IMR-90 (cell line): ENCODE measurements around the gene FAM3D. TPM values are rescaled to one million over a fixed set of nuclear protein-coding genes. Genes with fewer than 3 reads are reported as not detected.

Source experiments
- ATAC-seq: fragments of 200-7000 bp; cut with Tn5 transposase; 2 replicates; pipeline ENCODE4 v1.9.1; 2020; ENCODE audit warnings: low read depth, mild to moderate bottlenecking, moderate library complexity
- BruUV-seq: library from RNA; stranded (reverse); fragments of 400-500 nt; replicated peaks from 2 replicates; lab custom pipeline; 2021; lab: Mats Ljungman, UMichigan
- CTCF ChIA-PET: fragments of 300-600 bp; formaldehyde crosslinking; extraction: SDS; loops from one replicate; lab custom pipeline; 2021; ENCODE audit warnings: antibody characterized with exemption; lab: Yijun Ruan, JAX
- POLR2A ChIA-PET: fragments of 300-600 bp; sonication (Branson Sonifier 250); formaldehyde crosslinking; loops from one replicate; lab custom pipeline; 2022; ENCODE audit warnings: antibody characterized with exemption; ENCODE audit not compliant: unreplicated experiment; lab: Charles Lee
- DNase-seq: peaks from one replicate; pipeline ENCODE4 v3.0.0; 2013
- H2AFZ ChIP-seq: replicated peaks from 2 replicates; pipeline ENCODE3; 2013; ENCODE audit warnings: low read length, mild to moderate bottlenecking; ENCODE audit not compliant: poor library complexity
- H2AK5ac ChIP-seq: 2 replicates; pipeline ENCODE4 v1.6.1; 2013; ENCODE audit warnings: low read depth, low read length, inconsistent platforms
- H2AK9ac ChIP-seq: replicated peaks from 2 replicates; pipeline ENCODE3; 2013; ENCODE audit warnings: mild to moderate bottlenecking, low read depth, low read length, moderate library complexity; ENCODE audit not compliant: poor library complexity
- H2BK120ac ChIP-seq: 2 replicates; pipeline ENCODE4 v1.6.1; 2013; ENCODE audit warnings: low read depth, low read length, inconsistent platforms
- H2BK15ac ChIP-seq: 3 replicates; pipeline ENCODE4 v1.6.1; 2013; ENCODE audit warnings: low read depth, low read length, inconsistent platforms
- H2BK20ac ChIP-seq: 2 replicates; pipeline ENCODE4 v1.6.1; 2013; ENCODE audit warnings: low read depth, mild to moderate bottlenecking, inconsistent platforms, low read length, moderate library complexity
- H2BK5ac ChIP-seq: 2 replicates; pipeline ENCODE4 v1.6.1; 2013; ENCODE audit warnings: mild to moderate bottlenecking, low read depth, low read length, inconsistent platforms; ENCODE audit not compliant: poor library complexity, severe bottlenecking
- H3K14ac ChIP-seq: replicated peaks from 2 replicates; pipeline ENCODE4 v1.6.1; 2013; ENCODE audit warnings: low read depth, low read length, inconsistent platforms
- H3K18ac ChIP-seq: 2 replicates; pipeline ENCODE4 v1.6.1; 2013; ENCODE audit warnings: low read depth, low read length, control low read depth
- H3K23ac ChIP-seq: 2 replicates; pipeline ENCODE4 v1.6.1; 2013; ENCODE audit warnings: low read depth, low read length, inconsistent platforms
- H3K27ac ChIP-seq: 2 replicates; pipeline ENCODE4 v1.5.1; 2013; ENCODE audit warnings: mild to moderate bottlenecking, control low read depth, low read length; ENCODE audit not compliant: insufficient read depth
- H3K27me3 ChIP-seq: 2 replicates; pipeline ENCODE4 v1.6.1; 2013; ENCODE audit warnings: low read length; ENCODE audit not compliant: control insufficient read depth, insufficient read depth
- H3K36me3 ChIP-seq: 2 replicates; pipeline ENCODE4 v1.6.1; 2013; ENCODE audit warnings: low read length, mixed read lengths; ENCODE audit not compliant: control insufficient read depth, insufficient read depth
- H3K4ac ChIP-seq: 2 replicates; pipeline ENCODE4 v1.6.1; 2013; ENCODE audit warnings: low read depth, low read length, inconsistent platforms
- H3K4me1 ChIP-seq: 2 replicates; pipeline ENCODE4 v1.6.1; 2013; ENCODE audit warnings: low read length, mixed read lengths; ENCODE audit not compliant: control insufficient read depth, insufficient read depth
- H3K4me2 ChIP-seq: 2 replicates; pipeline ENCODE4 v1.6.1; 2013; ENCODE audit warnings: low read depth, mild to moderate bottlenecking, control low read depth, low read length, moderate library complexity
- H3K4me3 ChIP-seq: 2 replicates; pipeline ENCODE4 v1.5.1; 2013; ENCODE audit warnings: low read depth, mild to moderate bottlenecking, control low read depth, low read length, moderate library complexity; ENCODE audit not compliant: insufficient read depth
- H3K56ac ChIP-seq: 2 replicates; pipeline ENCODE4 v1.6.1; 2013; ENCODE audit warnings: low read length, inconsistent platforms; ENCODE audit not compliant: insufficient read depth; ENCODE audit errors: extremely low read depth
- H3K79me1 ChIP-seq, 2 experiments: 2 replicates each; pipeline ENCODE4 v1.6.1; 2013; ENCODE audit warnings: low read length in 2 of 2, inconsistent platforms in 1 of 2, low read depth in 1 of 2
- H3K9ac ChIP-seq: 2 replicates; pipeline ENCODE4 v1.6.1; 2013; ENCODE audit warnings: low read depth, low read length, control low read depth
- H3K9me1 ChIP-seq: 2 replicates; pipeline ENCODE4 v1.6.1; 2013; ENCODE audit warnings: low read length, inconsistent platforms; ENCODE audit not compliant: insufficient read depth
- H3K9me3 ChIP-seq: 2 replicates; pipeline ENCODE4 v1.6.1; 2013; ENCODE audit warnings: low read length; ENCODE audit not compliant: control insufficient read depth, insufficient read depth
- H4K20me1 ChIP-seq: 2 replicates; pipeline ENCODE4 v1.6.1; 2013; ENCODE audit warnings: low read length, inconsistent platforms; ENCODE audit not compliant: insufficient read depth
- H4K5ac ChIP-seq: 2 replicates; pipeline ENCODE4 v1.6.1; 2013; ENCODE audit warnings: mild to moderate bottlenecking, low read depth, low read length, control low read depth
- H4K8ac ChIP-seq, 2 experiments: 2 replicates each; pipeline ENCODE4 v1.6.1; 2013; ENCODE audit warnings: low read depth in 2 of 2, low read length in 2 of 2, control low read depth in 1 of 2, inconsistent platforms in 1 of 2
- H4K91ac ChIP-seq: 2 replicates; pipeline ENCODE4 v1.6.1; 2013; ENCODE audit warnings: low read depth, low read length, inconsistent platforms; ENCODE audit not compliant: insufficient read depth
- BHLHE40 ChIP-seq: fragments of 150-350 bp; IDR thresholded peaks from 2 replicates; pipeline ENCODE4 v1.6.1; 2016; ENCODE audit warnings: mild to moderate bottlenecking, low read depth, low read length
- CEBPB ChIP-seq: IDR thresholded peaks from 2 replicates; pipeline ENCODE4 v1.6.1; 2012; ENCODE audit warnings: low read depth, low read length, improper control_type of control experiment
- CTCF ChIP-seq: conservative IDR thresholded peaks from 2 replicates; pipeline ENCODE4 v1.5.1; 2012; ENCODE audit warnings: mild to moderate bottlenecking, low read depth, low read length, improper control_type of control experiment
- FOS ChIP-seq: fragments of 150-350 bp; IDR thresholded peaks from 2 replicates; pipeline ENCODE4 v1.6.1; 2016; ENCODE audit warnings: low read depth, low read length
- MAFK ChIP-seq: IDR thresholded peaks from 2 replicates; pipeline ENCODE4 v1.6.1; 2012; ENCODE audit warnings: low read depth, low read length, improper control_type of control experiment
- MAZ ChIP-seq: IDR thresholded peaks from 2 replicates; pipeline ENCODE4 v1.6.1; 2012; ENCODE audit warnings: low read depth, mild to moderate bottlenecking, low read length, improper control_type of control experiment, moderate library complexity, borderline replicate concordance
- NFE2L2 ChIP-seq: fragments of 150-350 bp; IDR thresholded peaks from 2 replicates; pipeline ENCODE4 v1.6.1; 2016; ENCODE audit warnings: low read depth, mild to moderate bottlenecking, low read length
- POLR2A ChIP-seq: IDR thresholded peaks from 2 replicates; pipeline ENCODE4 v1.6.1; 2012; ENCODE audit warnings: mild to moderate bottlenecking, low read depth, low read length
- RAD21 ChIP-seq: IDR thresholded peaks from 2 replicates; pipeline ENCODE4 v1.6.1; 2012; ENCODE audit warnings: low read length, improper control_type of control experiment
- RCOR1 ChIP-seq: IDR thresholded peaks from 2 replicates; pipeline ENCODE4 v1.6.1; 2012; ENCODE audit warnings: mild to moderate bottlenecking, low read length, improper control_type of control experiment; ENCODE audit not compliant: insufficient replicate concordance
- RFX5 ChIP-seq: IDR thresholded peaks from 2 replicates; pipeline ENCODE4 v1.8.0; 2012; ENCODE audit warnings: low read depth, mild to moderate bottlenecking, low read length, moderate library complexity
- SMC3 ChIP-seq: fragments of 150-350 bp; IDR thresholded peaks from 2 replicates; pipeline ENCODE4 v1.6.1; 2016; ENCODE audit warnings: low read depth, mild to moderate bottlenecking, antibody characterized with exemption, low read length, moderate library complexity
- USF2 ChIP-seq: fragments of 150-350 bp; IDR thresholded peaks from 2 replicates; pipeline ENCODE4 v1.6.1; 2017; ENCODE audit warnings: mild to moderate bottlenecking, antibody characterized with exemption, low read length, low read depth
- WGBS, 2 experiments: methylation state at CpG; one replicate each; pipeline versions ENCODE4 v1.1.5 to v1.1.7; 2013; ENCODE audit warnings: missing lambda C conversion rate in 2 of 2; ENCODE audit not compliant: insufficient read length in 1 of 2; ENCODE audit errors: extremely low coverage in 2 of 2; 5-methylcytosine and 5-hydroxymethylcytosine counted together
- dilution Hi-C: fragments of 300-500 bp; cut with HindIII; formaldehyde crosslinking; loops from one replicate; pipeline ENCODE4 v1.14.3; 2018; ENCODE audit warnings: low sequenced_read_pairs; ENCODE audit not compliant: unreplicated experiment
- in situ Hi-C: fragments of 300-500 bp; cut with MboI; formaldehyde crosslinking; loops from 3 replicates; pipeline ENCODE4 v1.14.3; 2019; ENCODE audit warnings: low sequenced_read_pairs, inconsistent platforms, mixed read lengths
- intact Hi-C: fragments of 100-400 bp; cut with micrococcal nuclease; formaldehyde crosslinking; loops from 2 replicates; pipeline ENCODE4 v1.10.0; 2022
- polyA plus RNA-seq, 3 experiments: library from polyadenylated mRNA; depleted of rRNA; stranded (reverse); fragments of >200 nt; gene quantifications; 2 replicates each; pipeline ENCODE4 v1.2.3, GENCODE V29; 2012; ENCODE audit warnings: low replicate concordance in 1 of 3
- total RNA-seq: library from RNA; depleted of rRNA; stranded (reverse); fragments of >200 nt; gene quantifications from 2 replicates; pipeline ENCODE4 v1.2.3, GENCODE V29; 2012

The FAM3D gene
- total and polyA plus RNA-seq, 2 of the 4 experiments (the other 2 are of a cell fraction) = not detected

- no peak overlapping the region for H2BK5ac ChIP-seq
- ATAC-seq = no peak
- no peaks in the 10 kb centered on the region for H3K4me1 ChIP-seq
- no peak overlapping the region for H3K27ac ChIP-seq
- H3K79me1 ChIP-seq = no peaks in the 10 kb centered on the region
- H3K18ac ChIP-seq = no peak overlapping the region
- dilution Hi-C loops (no loop called here), in situ Hi-C loops (no loop called here), intact Hi-C loops (no loop called here)
- H3K27me3 ChIP-seq = peaks cover 30% of the 10 kb centered on the region
- POLR2A ChIA-PET = no interaction called here
- no peak overlapping the region for H3K9ac ChIP-seq
- TF ChIP-seq RFX5 (no peak), MAFK (no peak), BHLHE40 (no peak), RCOR1 (no peak), FOS (no peak), MAZ (no peak), POLR2A (no peak), CTCF (no peak), NFE2L2 (no peak), CEBPB (no peak), USF2 (no peak), RAD21 (no peak), SMC3 (no peak)
- H2BK15ac ChIP-seq = no peak overlapping the region
- no peaks in the 10 kb centered on the region; the same call in 1 of the 2 replicates for H3K9me3 ChIP-seq
- no peaks in the 10 kb centered on the region for H4K20me1 ChIP-seq
- H3K4me2 ChIP-seq = no peak overlapping the region
- no peak overlapping the region for H3K56ac ChIP-seq
- no peaks in the 10 kb centered on the region for H3K36me3 ChIP-seq
- no peak overlapping the region for H2BK120ac ChIP-seq
- 78% methylated on average over 2 of the region's 6 CpGs; no CpG with 5 or more reads in 1 of the 2 experiments for WGBS, 2 experiments
- no peak overlapping the region for H4K8ac ChIP-seq
- H3K23ac ChIP-seq = no peak overlapping the region
- H4K5ac ChIP-seq = no peak overlapping the region
- H3K9me1 ChIP-seq = no peaks in the 10 kb centered on the region; the same call in 1 of the 2 replicates
- H2AFZ ChIP-seq = no peak overlapping the region
- H2BK20ac ChIP-seq = no peak overlapping the region
- H3K14ac ChIP-seq = no peak overlapping the region
- CTCF ChIA-PET = no interaction called here
- no peak overlapping the region for H3K4ac ChIP-seq
- no peak overlapping the region for H2AK5ac ChIP-seq
- no peak overlapping the region for H2AK9ac ChIP-seq
- H3K4me3 ChIP-seq = no peak overlapping the region
- no peak overlapping the region for H4K91ac ChIP-seq
- no peak for DNase-seq
- no TSS peak for BruUV-seq
Measured at GRCh38 chr3:58654466-58654865, 12.1 kb downstream of the FAM3D start.
